ENCODE measurements around the gene ACYP1. TPM values are rescaled to one million over a fixed set of nuclear protein-coding genes. Genes with fewer than 3 reads are reported as not detected.

The ACYP1 gene
- total and polyA plus RNA-seq, 2 donors (not counting 3 experiments of a cell fraction or from before 2014, with no cell fraction given), result 30.2 to 37.5 TPM

- no peak for TF ChIP-seq GATA2 (IDR thresholded peaks at IDR 0.05; ENCODE audit: insufficient read depth, insufficient read length, low read depth, low read length)
- TF ChIP-seq POLR2AphosphoS5 (IDR thresholded peaks at IDR 0.05; ENCODE audit: insufficient read depth, low read depth, low read length), result no peak
- no peak for TF ChIP-seq EZH2 (IDR thresholded peaks at IDR 0.05; ENCODE audit: borderline replicate concordance, low read depth, low read length, severe bottlenecking)
- TF ChIP-seq FOS (IDR thresholded peaks at IDR 0.05; ENCODE audit: borderline replicate concordance, insufficient read depth, low read length), result no peak
- TF ChIP-seq, protein P1, sequence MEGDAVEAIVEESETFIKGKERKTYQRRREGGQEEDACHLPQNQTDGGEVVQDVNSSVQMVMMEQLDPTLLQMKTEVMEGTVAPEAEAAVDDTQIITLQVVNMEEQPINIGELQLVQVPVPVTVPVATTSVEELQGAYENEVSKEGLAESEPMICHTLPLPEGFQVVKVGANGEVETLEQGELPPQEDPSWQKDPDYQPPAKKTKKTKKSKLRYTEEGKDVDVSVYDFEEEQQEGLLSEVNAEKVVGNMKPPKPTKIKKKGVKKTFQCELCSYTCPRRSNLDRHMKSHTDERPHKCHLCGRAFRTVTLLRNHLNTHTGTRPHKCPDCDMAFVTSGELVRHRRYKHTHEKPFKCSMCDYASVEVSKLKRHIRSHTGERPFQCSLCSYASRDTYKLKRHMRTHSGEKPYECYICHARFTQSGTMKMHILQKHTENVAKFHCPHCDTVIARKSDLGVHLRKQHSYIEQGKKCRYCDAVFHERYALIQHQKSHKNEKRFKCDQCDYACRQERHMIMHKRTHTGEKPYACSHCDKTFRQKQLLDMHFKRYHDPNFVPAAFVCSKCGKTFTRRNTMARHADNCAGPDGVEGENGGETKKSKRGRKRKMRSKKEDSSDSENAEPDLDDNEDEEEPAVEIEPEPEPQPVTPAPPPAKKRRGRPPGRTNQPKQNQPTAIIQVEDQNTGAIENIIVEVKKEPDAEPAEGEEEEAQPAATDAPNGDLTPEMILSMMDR (IDR thresholded peaks at IDR 0.05; ENCODE audit: extremely low read depth in 1 of 2, insufficient read depth in 1 of 2, low read depth in 1 of 2, low read length in 2 of 2), result no peak
- TF ChIP-seq JUN (IDR thresholded peaks at IDR 0.05; ENCODE audit: borderline replicate concordance, insufficient read depth, insufficient read length, low read depth), result no peak
- TF ChIP-seq MYC (IDR thresholded peaks at IDR 0.05; ENCODE audit: low read depth, low read length), result no peak
- TF ChIP-seq, protein P2, sequence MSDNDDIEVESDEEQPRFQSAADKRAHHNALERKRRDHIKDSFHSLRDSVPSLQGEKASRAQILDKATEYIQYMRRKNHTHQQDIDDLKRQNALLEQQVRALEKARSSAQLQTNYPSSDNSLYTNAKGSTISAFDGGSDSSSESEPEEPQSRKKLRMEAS (IDR thresholded peaks at IDR 0.05; ENCODE audit: insufficient read depth, insufficient read length), result no peak
- TF ChIP-seq POLR2A (IDR thresholded peaks at IDR 0.05; ENCODE audit: low read depth, low read length), result no peak
- peaks cover 9 to 11% of the 10 kb centered on the region in 2 experiments for H3K36me3 ChIP-seq (ENCODE audit: control insufficient read depth in 2 of 2, extremely low read depth in 1 of 2, insufficient read depth in 2 of 2, low read length in 2 of 2)
- no peak overlapping the region for H3K4me2 ChIP-seq (ENCODE audit: insufficient read depth, low read length)
- no peaks in the 10 kb centered on the region for H3K9me1 ChIP-seq (replicated peaks; ENCODE audit: control insufficient read depth, extremely low read depth, insufficient read depth, low read length)
- ChIA-PET POLR2A (no interaction called here), CTCF (interaction anchor here (1.6 to 6.2 kb wide), 4 partner anchors 13 to 229 kb away, joined by 4 to 109 read pairs (median 60); no protein-coding TSS in a partner anchor)
- intact Hi-C loops (cut with micrococcal nuclease) (no loop called here), dilution Hi-C loops (cut with MboI; ENCODE audit: extremely low pct_ligation_motif_present, low sequenced_read_pairs) (no loop called here)
- H3K4me3 ChIP-seq (replicated peaks in 1 of 3; ENCODE audit: insufficient read depth in 1 of 3, low read depth in 1 of 3, low read length in 3 of 3), result no peak overlapping the region
- no peak overlapping the region for H3K27ac ChIP-seq (ENCODE audit: insufficient read depth, low read depth, low read length)
- no peaks in the 10 kb centered on the region for H4K20me1 ChIP-seq (replicated peaks; ENCODE audit: control insufficient read depth, extremely low read depth, insufficient read depth, low read length)
- H3K9ac ChIP-seq (replicated peaks; ENCODE audit: extremely low read depth, insufficient read depth, low read length), result no peak overlapping the region
- no peaks in the 10 kb centered on the region for H3K9me3 ChIP-seq (replicated peaks; ENCODE audit: control insufficient read depth, insufficient read depth, low read length)
- DNase-seq (ENCODE audit: low read depth, low spot score) (no peak), FAIRE-seq (no peak)
- H3K4me1 ChIP-seq (ENCODE audit: control insufficient read depth, extremely low read depth, insufficient read depth, low read length), result peaks cover 4% of the 10 kb centered on the region
- H2AFZ ChIP-seq (ENCODE audit: low read depth, low read length), result no peak overlapping the region
- no peaks in the 10 kb centered on the region for H3K27me3 ChIP-seq (ENCODE audit: control insufficient read depth in 2 of 2, insufficient read depth in 2 of 2, low read length in 2 of 2)
- BruUV-seq (replicated peaks), result no TSS peak
- H3K79me2 ChIP-seq (ENCODE audit: control insufficient read depth, insufficient read depth, low read length), result no peaks in the 10 kb centered on the region
Measured at GRCh38 chr14:75091251-75091650, 27.4 kb upstream of the ACYP1 start.
